ENCODE measurements around the gene ZC3HAV1L.

DNA sequence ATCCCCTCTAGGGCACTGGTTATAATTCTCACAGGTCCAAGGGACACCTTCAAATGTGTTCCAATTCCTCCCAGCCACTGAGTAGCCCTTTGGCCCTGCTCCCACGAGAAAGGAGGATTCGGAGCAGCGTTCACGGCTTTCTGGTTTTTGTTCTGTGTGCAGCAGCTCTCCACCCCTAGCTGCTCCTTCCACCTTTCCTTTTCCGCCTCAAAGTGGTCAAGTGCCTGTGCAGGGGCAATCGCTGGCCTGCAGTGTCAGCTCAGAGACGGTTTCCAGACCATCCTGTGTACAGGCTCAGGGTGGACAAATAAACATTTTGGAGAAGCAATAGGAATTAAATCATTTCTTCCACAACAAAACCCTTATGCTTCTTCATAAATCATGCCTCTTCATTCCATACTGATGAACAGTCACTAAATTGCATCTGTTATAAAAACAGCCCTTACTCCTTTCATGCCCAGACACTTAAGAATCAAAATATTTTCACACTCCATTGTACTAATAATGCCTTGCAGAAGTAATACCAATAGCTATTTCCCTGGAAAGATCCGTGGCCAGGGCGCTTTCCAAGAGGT, 55.8 kb downstream of the ZC3HAV1L start:
- no peak for TF ChIP-seq EZH2 (IDR thresholded peaks at IDR 0.05; ENCODE audit: insufficient read depth, poor library complexity, severe bottlenecking)
- TF ChIP-seq EZH2phosphoT487 (IDR thresholded peaks at IDR 0.05; ENCODE audit: insufficient read depth, low read depth): no peak
